ENCODE measurements around the gene KIAA0825.

DNA sequence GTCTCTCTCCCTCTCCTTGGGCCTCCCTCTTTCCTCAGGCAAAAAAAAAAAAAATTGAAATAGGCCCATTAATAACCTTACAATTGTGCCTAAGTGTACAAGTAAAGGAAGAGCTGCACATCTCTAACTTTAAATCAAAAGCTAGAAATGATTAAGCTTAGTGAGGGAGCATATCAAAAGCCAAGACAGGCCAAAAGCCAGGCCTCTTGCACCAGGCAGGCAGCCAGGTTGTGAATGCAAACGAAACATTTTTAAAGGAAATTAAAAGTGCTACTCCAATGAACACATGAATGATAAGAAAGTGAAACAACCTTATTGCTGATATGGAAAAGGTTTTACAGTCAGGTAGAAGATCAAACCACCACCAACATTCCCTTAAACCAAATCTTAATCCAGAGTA lies 383.4 kb downstream of the KIAA0825 start:
- no peak for TF ChIP-seq POLR2A (IDR thresholded peaks at IDR 0.05)
- TF ChIP-seq, protein P1, sequence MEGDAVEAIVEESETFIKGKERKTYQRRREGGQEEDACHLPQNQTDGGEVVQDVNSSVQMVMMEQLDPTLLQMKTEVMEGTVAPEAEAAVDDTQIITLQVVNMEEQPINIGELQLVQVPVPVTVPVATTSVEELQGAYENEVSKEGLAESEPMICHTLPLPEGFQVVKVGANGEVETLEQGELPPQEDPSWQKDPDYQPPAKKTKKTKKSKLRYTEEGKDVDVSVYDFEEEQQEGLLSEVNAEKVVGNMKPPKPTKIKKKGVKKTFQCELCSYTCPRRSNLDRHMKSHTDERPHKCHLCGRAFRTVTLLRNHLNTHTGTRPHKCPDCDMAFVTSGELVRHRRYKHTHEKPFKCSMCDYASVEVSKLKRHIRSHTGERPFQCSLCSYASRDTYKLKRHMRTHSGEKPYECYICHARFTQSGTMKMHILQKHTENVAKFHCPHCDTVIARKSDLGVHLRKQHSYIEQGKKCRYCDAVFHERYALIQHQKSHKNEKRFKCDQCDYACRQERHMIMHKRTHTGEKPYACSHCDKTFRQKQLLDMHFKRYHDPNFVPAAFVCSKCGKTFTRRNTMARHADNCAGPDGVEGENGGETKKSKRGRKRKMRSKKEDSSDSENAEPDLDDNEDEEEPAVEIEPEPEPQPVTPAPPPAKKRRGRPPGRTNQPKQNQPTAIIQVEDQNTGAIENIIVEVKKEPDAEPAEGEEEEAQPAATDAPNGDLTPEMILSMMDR (IDR thresholded peaks at IDR 0.05), result no peak
